ENCODE results near the gene ITPRID1. TPM values are rescaled to one million over a fixed set of nuclear protein-coding genes. Genes with fewer than 3 reads are reported as not detected.

ITPRID1 gene
- total RNA-seq, 5 donors from 2014 or later (not counting 1 experiment from before 2014, with no cell fraction given): not detected

DNA sequence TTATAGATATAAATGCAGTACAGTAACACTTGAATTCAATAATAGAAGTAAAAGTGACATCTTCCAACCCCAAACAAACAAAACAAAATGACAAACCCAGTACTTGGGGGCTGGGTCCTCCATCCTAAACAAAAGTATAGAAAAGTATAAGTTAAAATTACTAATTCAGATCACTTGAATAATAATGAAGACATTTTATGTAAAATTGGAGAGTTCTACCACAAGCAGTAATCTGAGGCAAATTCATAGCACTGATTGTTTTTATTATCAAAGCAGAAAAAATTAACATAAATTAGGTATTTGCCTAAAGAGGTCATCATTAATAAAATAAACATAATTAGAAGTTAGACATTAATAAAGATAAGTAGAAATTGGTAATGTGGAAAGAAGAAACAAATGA lies 81.5 kb downstream of the ITPRID1 start:
- Histone ChIP-seq H3K4me1 (ENCODE audit: control insufficient read depth in 1 of 2, extremely low read depth in 1 of 2, insufficient read depth in 2 of 2, low read length in 2 of 2) (no peaks in the 10 kb centered on the region), H3K27me3 (replicated peaks in 1 of 2; ENCODE audit: control insufficient read depth in 2 of 2, extremely low read depth in 1 of 2, insufficient read depth in 2 of 2, low read length in 1 of 2) (no peaks in the 10 kb centered on the region), H3K27ac (ENCODE audit: low read length) (no peak overlapping the region), H3K9me3 (peaks cover 2% of the 10 kb centered on the region), H3K4me3 (ENCODE audit: control insufficient read depth in 1 of 2, extremely low read depth in 1 of 2, low read length in 1 of 2) (no peak overlapping the region), H3K36me3 (ENCODE audit: control insufficient read depth in 2 of 2, extremely low read depth in 1 of 2, insufficient read depth in 1 of 2, low read length in 1 of 2) (no peaks in the 10 kb centered on the region)
- no peak for ATAC-seq (replicated peaks in 1 of 4)
- H3K36me3 Mint-ChIP-seq: no peaks in the 10 kb centered on the region
- no peak overlapping the region for H3K4me3 Mint-ChIP-seq
- ChIA-PET POLR2A (no interaction called here), CTCF (no interaction called here)
- no peak overlapping the region for H3K27ac Mint-ChIP-seq
- no peaks in the 10 kb centered on the region for H3K4me1 Mint-ChIP-seq
- no peak for DNase-seq
- H3K27me3 Mint-ChIP-seq: no peaks in the 10 kb centered on the region
- H3K9me3 Mint-ChIP-seq: peaks cover 0 to 12% (median 8%) of the 10 kb centered on the region in 3 donors

DNA sequence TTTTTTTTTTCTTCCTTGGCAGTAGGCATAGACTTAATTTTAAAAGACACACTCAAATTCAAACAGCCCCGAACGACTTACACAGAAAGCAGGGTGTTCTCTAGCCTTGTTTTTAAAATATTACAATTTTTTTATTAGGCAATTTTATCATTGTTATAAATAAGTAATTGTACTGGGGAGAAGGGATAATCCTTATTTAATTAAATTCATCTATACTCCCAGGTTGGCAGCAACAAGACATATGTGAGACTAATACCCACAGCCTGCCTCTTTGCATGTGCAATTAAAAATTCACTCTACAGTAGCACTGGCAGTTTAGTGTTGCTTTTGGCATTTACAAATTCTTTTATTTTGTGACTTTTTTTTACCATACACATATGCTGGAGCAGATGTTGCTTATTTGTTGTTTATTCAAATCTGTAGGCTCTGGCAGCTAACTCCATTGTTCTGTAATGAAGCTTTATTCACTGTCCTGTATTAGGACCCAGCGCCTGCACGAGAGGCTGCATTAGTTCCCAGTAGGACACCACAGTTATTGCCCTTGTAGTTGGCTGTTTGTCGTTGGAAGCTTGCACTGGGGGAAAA lies 88.2 kb downstream of the ITPRID1 start:
- ATAC-seq (replicated peaks in 1 of 4) (no peak), DNase-seq (no peak)
- H3K9me3 Mint-ChIP-seq: peaks cover 3 to 17% (median 9%) of the 10 kb centered on the region in 3 donors
- H3K36me3 Mint-ChIP-seq: no peaks in the 10 kb centered on the region
- H3K27ac ChIP-seq (ENCODE audit: low read length): no peak overlapping the region
- ChIA-PET CTCF (no interaction called here), POLR2A (no interaction called here)
- no peaks in the 10 kb centered on the region for H3K27me3 Mint-ChIP-seq
- no peak overlapping the region for H3K27ac Mint-ChIP-seq
- H3K4me3 ChIP-seq (ENCODE audit: control insufficient read depth in 1 of 2, extremely low read depth in 1 of 2, low read length in 1 of 2): no peak overlapping the region
- H3K4me3 Mint-ChIP-seq: no peak overlapping the region
- no peaks in the 10 kb centered on the region for H3K4me1 Mint-ChIP-seq
- H3K9me3 ChIP-seq: no peaks in the 10 kb centered on the region
- no peaks in the 10 kb centered on the region for H3K27me3 ChIP-seq (replicated peaks in 1 of 2; ENCODE audit: control insufficient read depth in 2 of 2, extremely low read depth in 1 of 2, insufficient read depth in 2 of 2, low read length in 1 of 2)
- no peaks in the 10 kb centered on the region for H3K36me3 ChIP-seq (ENCODE audit: control insufficient read depth in 2 of 2, extremely low read depth in 1 of 2, insufficient read depth in 1 of 2, low read length in 1 of 2)
- 72% methylated on average over 3 of the region's 5 CpGs for WGBS (ENCODE audit: insufficient coverage)
- H3K4me1 ChIP-seq (ENCODE audit: control insufficient read depth in 1 of 2, extremely low read depth in 1 of 2, insufficient read depth in 2 of 2, low read length in 2 of 2): no peaks in the 10 kb centered on the region

DNA sequence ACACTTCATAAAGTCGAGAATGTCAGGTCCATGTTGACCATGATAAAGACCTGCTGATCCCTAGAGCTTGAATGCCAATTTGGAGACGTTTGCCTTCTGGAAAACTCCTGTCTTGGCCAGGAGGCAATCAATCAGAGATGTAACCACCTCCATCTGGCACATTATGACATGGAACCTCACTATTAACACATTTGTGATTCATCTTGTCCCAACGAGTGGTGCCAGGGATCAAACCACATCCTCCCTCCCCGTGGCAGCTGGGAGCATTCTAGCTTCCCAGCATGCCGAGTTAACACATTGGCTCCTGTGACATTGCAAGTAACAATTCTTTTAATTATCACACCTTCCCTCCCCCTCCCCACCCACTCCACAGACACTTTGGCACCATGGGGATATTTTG lies 89.2 kb downstream of the ITPRID1 start:
- no peaks in the 10 kb centered on the region for H3K27me3 ChIP-seq (replicated peaks in 1 of 2; ENCODE audit: control insufficient read depth in 2 of 2, extremely low read depth in 1 of 2, insufficient read depth in 2 of 2, low read length in 1 of 2)
- H3K27me3 Mint-ChIP-seq: no peaks in the 10 kb centered on the region
- CTCF ChIA-PET: no interaction called here
- H3K27ac Mint-ChIP-seq: no peak overlapping the region
- ATAC-seq (replicated peaks in 1 of 4): no peak
- POLR2A ChIA-PET: no interaction called here
- H3K4me1 Mint-ChIP-seq: no peaks in the 10 kb centered on the region
- no peak overlapping the region for H3K4me3 ChIP-seq (ENCODE audit: control insufficient read depth in 1 of 2, extremely low read depth in 1 of 2, low read length in 1 of 2)
- H3K27ac ChIP-seq (ENCODE audit: low read length): no peak overlapping the region
- H3K4me1 ChIP-seq (ENCODE audit: control insufficient read depth in 1 of 2, extremely low read depth in 1 of 2, insufficient read depth in 2 of 2, low read length in 2 of 2): no peaks in the 10 kb centered on the region
- no peak for DNase-seq
- H3K9me3 Mint-ChIP-seq: peaks cover 3 to 13% (median 9%) of the 10 kb centered on the region in 3 donors
- H3K36me3 Mint-ChIP-seq: no peaks in the 10 kb centered on the region
- H3K9me3 ChIP-seq: no peaks in the 10 kb centered on the region
- no peak overlapping the region for H3K4me3 Mint-ChIP-seq
- 68% methylated on average over 4 of the region's 5 CpGs for WGBS (ENCODE audit: insufficient coverage)
- H3K36me3 ChIP-seq (ENCODE audit: control insufficient read depth in 2 of 2, extremely low read depth in 1 of 2, insufficient read depth in 1 of 2, low read length in 1 of 2): no peaks in the 10 kb centered on the region

DNA sequence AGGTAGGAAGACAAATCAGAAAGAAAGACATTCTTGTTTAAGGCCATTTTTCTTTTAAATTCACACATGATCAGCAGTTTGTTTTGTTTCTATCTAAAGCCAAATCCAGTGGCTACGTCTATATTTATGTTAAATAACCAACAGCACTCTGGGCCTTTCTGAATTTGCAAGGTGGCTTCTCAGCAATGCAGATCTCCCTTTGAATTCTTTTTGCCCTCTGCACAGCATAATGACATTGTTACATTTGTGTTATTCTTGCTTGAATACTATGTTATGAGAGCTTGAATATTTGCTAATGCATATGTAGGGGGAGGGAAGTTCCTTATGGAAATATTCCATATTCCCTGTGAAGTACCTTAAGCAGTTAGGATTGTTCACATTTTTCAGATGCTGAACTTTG lies 99.7 kb downstream of the ITPRID1 start:
- POLR2A ChIA-PET: no interaction called here
- H3K4me3 Mint-ChIP-seq: no peak overlapping the region
- no peak for ATAC-seq (replicated peaks in 1 of 4)
- H3K27ac Mint-ChIP-seq: no peak overlapping the region
- H3K27me3 Mint-ChIP-seq: no peaks in the 10 kb centered on the region
- H3K9me3 Mint-ChIP-seq: peaks cover 0 to 13% (median 9%) of the 10 kb centered on the region in 3 donors
- Histone ChIP-seq H3K4me3 (ENCODE audit: control insufficient read depth in 1 of 2, extremely low read depth in 1 of 2, low read length in 1 of 2) (no peak overlapping the region), H3K27ac (ENCODE audit: low read length) (no peak overlapping the region), H3K27me3 (replicated peaks in 1 of 2; ENCODE audit: control insufficient read depth in 2 of 2, extremely low read depth in 1 of 2, insufficient read depth in 2 of 2, low read length in 1 of 2) (no peaks in the 10 kb centered on the region), H3K4me1 (ENCODE audit: control insufficient read depth in 1 of 2, extremely low read depth in 1 of 2, insufficient read depth in 2 of 2, low read length in 2 of 2) (no peaks in the 10 kb centered on the region), H3K9me3 (no peaks in the 10 kb centered on the region), H3K36me3 (ENCODE audit: control insufficient read depth in 2 of 2, extremely low read depth in 1 of 2, insufficient read depth in 1 of 2, low read length in 1 of 2) (no peaks in the 10 kb centered on the region)
- no CpG with 5 or more reads among the region's 1 CpG for WGBS (ENCODE audit: insufficient coverage)
- DNase-seq: no peak
- H3K4me1 Mint-ChIP-seq: no peaks in the 10 kb centered on the region
- CTCF ChIA-PET: no interaction called here
- H3K36me3 Mint-ChIP-seq: no peaks in the 10 kb centered on the region

DNA sequence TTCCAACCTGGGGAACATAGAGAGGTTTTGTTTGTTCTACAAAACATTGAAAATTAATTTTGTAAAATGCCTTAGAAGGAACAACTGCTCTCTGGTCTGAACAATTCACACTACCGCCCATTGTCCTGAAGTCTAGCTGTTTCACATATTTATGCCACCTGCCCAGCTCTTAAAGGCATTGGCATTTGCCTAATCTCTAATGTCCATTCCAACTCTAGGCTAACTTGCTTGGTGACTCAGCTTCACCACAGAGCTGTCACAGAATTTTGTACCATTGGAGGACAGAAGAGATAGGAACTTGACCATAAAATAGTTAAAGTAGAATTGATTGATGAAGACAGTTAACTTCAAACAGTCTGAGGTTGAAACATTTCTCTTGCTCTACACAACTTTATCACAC lies 119.6 kb downstream of the ITPRID1 start:
- POLR2A ChIA-PET: no interaction called here
- ATAC-seq (replicated peaks in 1 of 4) (no peak), DNase-seq (no peak)
- Mint-ChIP-seq H3K36me3 (no peaks in the 10 kb centered on the region), H3K9me3 (peaks cover 0 to 2% (median 0%) of the 10 kb centered on the region in 3 donors), H3K4me1 (no peaks in the 10 kb centered on the region), H3K4me3 (no peak overlapping the region), H3K27me3 (no peaks in the 10 kb centered on the region), H3K27ac (no peak overlapping the region)
- no CpG with 5 or more reads among the region's 1 CpG for WGBS (ENCODE audit: insufficient coverage)
- CTCF ChIA-PET: no interaction called here
- no peak overlapping the region for H3K27ac ChIP-seq (ENCODE audit: low read length)
- H3K27me3 ChIP-seq (replicated peaks in 1 of 2; ENCODE audit: control insufficient read depth in 2 of 2, extremely low read depth in 1 of 2, insufficient read depth in 2 of 2, low read length in 1 of 2): no peaks in the 10 kb centered on the region
- no peaks in the 10 kb centered on the region for H3K9me3 ChIP-seq
- no peaks in the 10 kb centered on the region for H3K4me1 ChIP-seq (ENCODE audit: control insufficient read depth in 1 of 2, extremely low read depth in 1 of 2, insufficient read depth in 2 of 2, low read length in 2 of 2)
- H3K4me3 ChIP-seq (ENCODE audit: control insufficient read depth in 1 of 2, extremely low read depth in 1 of 2, low read length in 1 of 2): no peak overlapping the region
- H3K36me3 ChIP-seq (ENCODE audit: control insufficient read depth in 2 of 2, extremely low read depth in 1 of 2, insufficient read depth in 1 of 2, low read length in 1 of 2): no peaks in the 10 kb centered on the region

DNA sequence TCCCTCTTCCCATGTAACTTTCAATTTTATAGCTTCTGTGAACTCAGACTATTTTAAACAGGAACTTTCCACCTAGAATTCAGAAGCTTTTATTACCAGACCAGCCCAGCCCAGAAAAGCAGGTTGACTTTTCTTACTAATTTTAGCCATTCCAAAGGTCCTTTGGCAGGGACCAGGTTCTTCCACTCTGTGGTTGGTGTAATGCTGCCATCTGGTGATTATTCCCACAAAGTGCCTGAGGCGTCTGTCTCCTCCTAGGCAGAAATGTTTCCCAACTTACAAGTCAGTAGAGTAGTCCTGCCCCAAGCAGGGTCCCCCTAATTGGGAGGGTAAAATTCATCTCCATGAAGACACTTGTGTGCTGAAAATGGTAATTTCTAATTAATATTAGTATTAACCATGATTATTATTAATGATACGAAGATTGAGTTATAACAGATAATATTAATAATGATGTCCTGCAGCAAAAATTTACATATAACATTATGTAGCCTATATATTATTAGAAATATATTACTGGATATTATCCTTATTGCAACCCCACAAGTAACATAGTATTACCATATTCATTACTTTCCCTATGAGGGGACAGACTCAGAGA lies 120.1 kb downstream of the ITPRID1 start:
- no peaks in the 10 kb centered on the region for H3K27me3 Mint-ChIP-seq
- POLR2A ChIA-PET: no interaction called here
- no peaks in the 10 kb centered on the region for H3K4me1 Mint-ChIP-seq
- no peaks in the 10 kb centered on the region for H3K36me3 Mint-ChIP-seq
- H3K27ac Mint-ChIP-seq: no peak overlapping the region
- H3K27me3 ChIP-seq (replicated peaks in 1 of 2; ENCODE audit: control insufficient read depth in 2 of 2, extremely low read depth in 1 of 2, insufficient read depth in 2 of 2, low read length in 1 of 2): no peaks in the 10 kb centered on the region
- H3K36me3 ChIP-seq (ENCODE audit: control insufficient read depth in 2 of 2, extremely low read depth in 1 of 2, insufficient read depth in 1 of 2, low read length in 1 of 2): no peaks in the 10 kb centered on the region
- H3K9me3 ChIP-seq: no peaks in the 10 kb centered on the region
- H3K4me1 ChIP-seq (ENCODE audit: control insufficient read depth in 1 of 2, extremely low read depth in 1 of 2, insufficient read depth in 2 of 2, low read length in 2 of 2): no peaks in the 10 kb centered on the region
- H3K4me3 ChIP-seq (ENCODE audit: control insufficient read depth in 1 of 2, extremely low read depth in 1 of 2, low read length in 1 of 2): no peak overlapping the region
- CTCF ChIA-PET: interaction anchor here in 1 of 2 donors (0.6 kb wide), 1 partner anchor 39 kb away, joined by 4 read pairs; no protein-coding TSS in a partner anchor
- DNase-seq (no peak), ATAC-seq (replicated peaks in 1 of 4) (no peak)
- WGBS (ENCODE audit: insufficient coverage): no CpG with 5 or more reads among the region's 2 CpGs
- H3K9me3 Mint-ChIP-seq: no peaks in the 10 kb centered on the region
- no peak overlapping the region for H3K27ac ChIP-seq (ENCODE audit: low read length)
- no peak overlapping the region for H3K4me3 Mint-ChIP-seq

DNA sequence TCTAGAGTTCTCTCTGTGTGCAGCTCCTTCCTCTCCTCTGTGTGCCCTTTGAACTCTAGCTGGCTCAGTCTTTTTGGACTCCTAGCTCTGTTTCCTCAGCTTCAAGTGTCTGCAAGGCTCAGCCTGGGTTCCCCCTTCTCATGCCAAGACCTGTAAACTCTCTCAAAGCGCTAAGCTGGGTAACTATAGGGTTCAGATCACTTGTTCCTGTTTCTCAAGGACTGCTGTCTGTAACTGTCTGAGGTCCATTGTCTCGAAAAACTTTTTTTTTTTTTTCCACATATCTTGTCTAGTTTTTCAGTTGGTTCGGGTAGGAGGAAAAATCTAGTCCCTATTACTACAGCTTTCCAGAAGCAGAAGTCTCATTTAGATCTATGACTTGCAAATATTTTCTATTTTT lies 126.5 kb downstream of the ITPRID1 start:
- ChIA-PET POLR2A (no interaction called here), CTCF (interaction anchor here in 1 of 2 donors (0.7 kb wide), 1 partner anchor 85 kb away, joined by 3 read pairs; no protein-coding TSS in a partner anchor)
- ATAC-seq (replicated peaks in 1 of 4) (no peak), DNase-seq (no peak)
- Mint-ChIP-seq H3K27me3 (no peaks in the 10 kb centered on the region), H3K27ac (no peak overlapping the region), H3K4me1 (no peaks in the 10 kb centered on the region), H3K4me3 (no peak overlapping the region), H3K36me3 (no peaks in the 10 kb centered on the region), H3K9me3 (no peaks in the 10 kb centered on the region)
- H3K27ac ChIP-seq (ENCODE audit: low read length): no peak overlapping the region
- no peaks in the 10 kb centered on the region for H3K36me3 ChIP-seq (ENCODE audit: control insufficient read depth in 2 of 2, extremely low read depth in 1 of 2, insufficient read depth in 1 of 2, low read length in 1 of 2)
- WGBS (ENCODE audit: insufficient coverage): no CpG with 5 or more reads among the region's 3 CpGs
- no peaks in the 10 kb centered on the region for H3K9me3 ChIP-seq
- no peaks in the 10 kb centered on the region for H3K4me1 ChIP-seq (ENCODE audit: control insufficient read depth in 1 of 2, extremely low read depth in 1 of 2, insufficient read depth in 2 of 2, low read length in 2 of 2)
- no peaks in the 10 kb centered on the region for H3K27me3 ChIP-seq (replicated peaks in 1 of 2; ENCODE audit: control insufficient read depth in 2 of 2, extremely low read depth in 1 of 2, insufficient read depth in 2 of 2, low read length in 1 of 2)
- no peak overlapping the region for H3K4me3 ChIP-seq (ENCODE audit: control insufficient read depth in 1 of 2, extremely low read depth in 1 of 2, low read length in 1 of 2)
